SJSA1 (cell line): Measurements from ENCODE around the gene MOV10L1. TPM values are rescaled to one million over a fixed set of nuclear protein-coding genes. Genes with fewer than 3 reads are reported as not detected.

ENCODE experiments used
- total RNA-seq: library from RNA; depleted of rRNA; stranded (reverse); fragments of >200 nt; shearing (Covaris generic); gene quantifications from 2 replicates; pipeline ENCODE4 v1.2.3, GENCODE V29; 2014; rRNA removed

MOV10L1 gene
- total RNA-seq, 1 experiment from 2014 or later: 1.7 TPM

Other genes with a start within 250 kb of the MOV10L1 start
- gene ZBED4, start 236.2 kb upstream of the MOV10L1 start, total RNA-seq: 9.8 and 11.7 TPM in 2 replicates
- gene ALG12, start 171.6 kb upstream of the MOV10L1 start, total RNA-seq: 10.6 and 19.6 TPM in 2 replicates
- 88.0 and 145 TPM in 2 replicates for gene CRELD2, start 171.4 kb upstream of the MOV10L1 start, total RNA-seq
- gene PIM3, start 129.2 kb upstream of the MOV10L1 start, total RNA-seq: 53.0 and 55.8 TPM in 2 replicates
- not detected in 2 replicates for gene IL17REL, start 77.2 kb upstream of the MOV10L1 start, total RNA-seq
- gene TTLL8, start 31.7 kb upstream of the MOV10L1 start, total RNA-seq: not detected in 2 replicates
- gene MLC1, start 4.6 kb upstream of the MOV10L1 start, total RNA-seq: 0.03 and 0.38 TPM in 2 replicates
- 0.13 and 0.58 TPM in 2 replicates for gene PANX2, start 80.7 kb downstream of the MOV10L1 start, total RNA-seq
- gene TRABD, start 95.9 kb downstream of the MOV10L1 start, total RNA-seq: 27.0 and 29.1 TPM in 2 replicates
- gene SELENOO, start 111.0 kb downstream of the MOV10L1 start, total RNA-seq: 16.1 and 25.1 TPM in 2 replicates
- gene TUBGCP6, start 155.0 kb downstream of the MOV10L1 start, total RNA-seq: 17.4 and 25.0 TPM in 2 replicates
- gene HDAC10, start 161.3 kb downstream of the MOV10L1 start, total RNA-seq: 15.4 and 30.4 TPM in 2 replicates
- gene MAPK12, start 171.7 kb downstream of the MOV10L1 start, total RNA-seq: 1.9 and 4.8 TPM in 2 replicates
- gene MAPK11, start 180.4 kb downstream of the MOV10L1 start, total RNA-seq: 1.3 and 2.2 TPM in 2 replicates
- gene PLXNB2, start 217.6 kb downstream of the MOV10L1 start, total RNA-seq: 45.9 and 61.7 TPM in 2 replicates
- 0.06 and 0.47 TPM in 2 replicates for gene DENND6B, start 237.0 kb downstream of the MOV10L1 start, total RNA-seq